HG03280 (cell line): ENCODE measurements around the gene LTBP2.

ENCODE experiments used
- ATAC-seq: cut with Tn5 transposase; IDR thresholded peaks from one replicate; pipeline ENCODE4 v1.9.1; 2021; ENCODE audit warnings: mild to moderate bottlenecking, moderate library complexity; ENCODE audit not compliant: unreplicated experiment

Gene LTBP2

DNA sequence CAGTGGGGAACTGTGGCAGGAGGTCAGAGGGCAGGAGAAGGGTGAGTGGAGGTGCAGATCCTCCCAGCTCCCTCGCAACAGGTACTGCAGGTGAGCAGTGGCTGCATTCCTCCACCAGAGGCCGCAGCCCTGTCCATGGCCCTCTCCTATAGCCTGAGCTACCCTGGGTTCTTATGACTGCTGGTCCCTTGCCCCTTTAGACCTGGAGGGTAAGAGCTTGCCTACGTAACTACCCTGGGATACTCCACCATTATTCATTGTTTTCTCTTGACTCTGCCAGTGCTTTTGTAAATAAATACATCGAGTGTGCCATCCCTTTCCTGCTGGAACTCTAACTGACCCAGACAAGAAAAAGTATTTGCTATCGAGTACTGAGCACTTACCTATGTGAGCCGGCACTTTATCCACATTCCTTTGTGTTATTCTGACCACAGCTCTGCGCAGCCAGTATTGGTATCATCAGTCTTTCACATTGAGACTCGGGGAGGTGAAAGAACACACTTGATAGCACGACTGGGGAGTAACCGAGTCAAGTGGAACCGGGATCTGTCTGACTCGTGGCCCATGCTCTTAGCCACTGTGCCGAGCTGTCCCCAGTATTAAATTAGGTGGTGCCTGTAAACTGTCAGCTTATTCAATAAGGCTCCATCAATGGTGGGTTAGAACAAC, 38.5 kb downstream of the LTBP2 start:
- ATAC-seq: no peak

DNA sequence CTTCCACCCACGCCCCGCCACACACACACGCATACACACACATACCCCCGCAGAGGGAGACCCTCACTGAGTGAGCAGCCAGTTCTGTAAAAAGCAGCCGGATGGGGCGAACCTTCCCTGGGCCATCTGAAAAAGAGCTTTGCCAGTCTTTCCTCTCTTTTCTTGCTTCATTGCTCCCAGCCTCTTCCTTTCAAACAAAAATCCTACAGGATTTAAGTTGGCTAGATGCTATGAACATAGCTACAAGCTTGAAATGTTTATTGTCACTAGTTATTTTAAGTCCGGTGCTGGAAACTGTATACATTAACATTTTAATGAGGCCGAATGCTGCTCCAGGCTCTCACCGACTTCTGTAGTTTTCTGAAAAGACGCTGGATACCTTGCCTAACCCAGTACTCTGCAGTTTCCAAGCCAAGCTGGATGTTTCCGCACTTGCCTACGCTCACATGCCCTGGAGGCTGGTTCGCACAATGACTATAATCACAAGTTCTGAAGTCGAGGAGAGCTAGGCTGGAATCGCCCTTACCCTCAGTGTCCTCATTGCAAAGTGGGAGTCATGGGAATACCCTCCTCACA, 39.2 kb downstream of the LTBP2 start:
- ATAC-seq: no peak

DNA sequence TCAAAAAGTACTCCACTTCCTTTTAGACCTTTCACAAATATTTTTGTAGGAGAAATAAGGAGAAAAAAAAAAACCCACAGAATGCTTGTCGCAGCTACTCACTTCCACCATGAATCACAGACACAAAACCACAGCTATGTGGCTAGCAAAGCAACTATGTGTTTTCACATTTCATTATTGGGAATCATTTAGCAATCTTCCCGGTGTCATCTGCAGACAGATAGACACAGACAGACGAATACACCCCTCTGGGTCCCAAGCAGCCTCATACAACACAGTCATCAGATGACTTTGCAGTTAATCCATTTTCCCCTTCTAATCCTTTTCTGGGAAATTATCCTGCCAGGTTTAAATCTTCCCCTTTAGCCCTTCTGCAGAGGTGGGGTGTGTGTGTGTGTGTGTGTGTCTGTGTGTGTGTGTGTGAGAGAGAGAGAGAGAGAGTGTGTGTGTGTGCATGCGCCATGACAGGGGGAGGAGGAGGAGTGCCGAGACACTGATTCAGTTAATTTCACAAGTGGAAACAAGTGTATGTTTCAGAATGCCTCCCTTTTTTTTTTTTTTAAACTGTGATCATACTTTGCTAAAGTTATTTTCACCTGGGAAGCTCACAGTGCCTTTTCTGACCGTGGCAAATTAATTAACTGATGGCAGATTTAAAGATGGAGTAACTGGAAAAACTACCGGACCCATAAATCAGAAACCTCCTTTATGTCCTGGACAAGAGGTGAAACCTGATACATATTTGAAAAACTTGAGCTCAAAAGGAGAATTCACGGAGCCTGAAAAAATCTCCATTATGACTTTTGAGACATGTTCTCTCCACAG, 39.9 kb downstream of the LTBP2 start:
- no peak for ATAC-seq

DNA sequence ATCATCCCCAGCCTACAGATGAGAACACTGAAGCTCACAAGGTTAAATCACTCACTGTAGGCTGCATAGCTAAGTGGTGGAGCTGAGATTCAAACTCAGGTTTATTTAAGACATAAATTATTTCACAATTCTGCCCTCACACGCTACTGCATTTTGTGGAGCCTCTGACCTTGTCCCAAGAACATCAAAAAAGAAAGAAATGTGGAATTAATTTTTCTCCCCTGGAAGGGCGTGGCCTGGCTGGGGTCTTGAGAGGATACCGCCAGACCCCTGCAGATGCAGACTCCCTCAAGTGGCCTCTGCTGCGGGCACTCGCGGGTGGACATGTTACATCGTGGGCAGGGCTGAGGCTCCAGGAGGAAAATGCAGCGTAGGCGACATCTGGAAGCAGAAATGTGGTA, 40.6 kb downstream of the LTBP2 start:
- no peak for ATAC-seq

DNA sequence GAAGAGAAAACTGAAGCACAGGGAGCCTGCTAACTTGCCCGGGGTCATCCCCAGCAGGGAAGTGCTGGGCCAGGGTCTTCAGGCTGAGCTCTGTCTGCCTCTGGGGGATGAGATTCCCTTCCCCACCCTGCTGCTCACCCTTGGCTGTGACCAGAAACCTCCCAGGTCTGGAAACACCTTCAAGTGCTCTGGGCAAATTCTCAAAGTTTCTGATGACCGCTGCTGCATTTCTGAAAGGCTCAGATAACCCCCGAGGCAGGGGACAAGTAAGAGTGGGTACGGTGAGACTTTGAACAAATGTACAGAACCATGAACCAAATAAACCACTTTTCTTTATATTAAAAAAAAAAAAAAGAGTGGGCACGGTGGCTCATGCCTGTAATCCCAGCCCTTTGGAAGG, 41.3 kb downstream of the LTBP2 start:
- no peak for ATAC-seq

DNA sequence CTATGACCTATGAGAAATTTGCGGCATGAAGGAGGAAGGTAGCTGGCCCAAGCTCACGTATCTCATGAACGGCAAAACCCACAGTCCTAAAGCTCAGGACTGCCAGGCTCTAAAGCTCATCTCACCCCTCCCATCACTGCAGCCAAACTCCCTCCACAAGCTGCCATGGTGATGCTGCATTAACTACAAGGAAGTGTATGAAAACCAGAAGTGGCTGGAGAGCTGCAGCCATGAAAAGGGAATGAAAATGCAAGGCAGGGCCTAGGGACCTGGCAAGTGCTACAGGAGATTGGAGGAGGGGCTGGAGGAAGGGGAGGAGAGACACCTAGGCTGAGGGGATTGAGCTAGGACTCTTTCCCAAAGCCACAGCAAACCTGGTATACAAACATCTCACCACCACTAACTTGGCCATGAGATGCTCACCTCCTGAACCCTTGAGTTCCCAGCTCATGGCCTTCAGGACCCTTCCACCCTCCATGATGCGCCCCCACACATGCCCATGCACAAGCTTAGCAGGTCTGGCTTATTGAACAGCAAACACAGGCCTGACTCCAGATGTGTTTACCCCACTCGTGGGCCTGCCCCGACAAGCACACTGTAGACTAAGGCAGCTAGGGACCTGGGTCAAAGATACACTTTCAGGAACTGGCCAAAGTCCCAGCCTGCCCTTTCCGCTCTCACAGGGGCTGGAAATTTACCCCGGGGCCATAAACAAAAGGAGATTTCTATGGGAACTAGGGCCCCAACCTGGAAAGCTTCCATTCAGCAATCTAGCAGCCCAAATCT, 42.0 kb downstream of the LTBP2 start:
- ATAC-seq: no peak

DNA sequence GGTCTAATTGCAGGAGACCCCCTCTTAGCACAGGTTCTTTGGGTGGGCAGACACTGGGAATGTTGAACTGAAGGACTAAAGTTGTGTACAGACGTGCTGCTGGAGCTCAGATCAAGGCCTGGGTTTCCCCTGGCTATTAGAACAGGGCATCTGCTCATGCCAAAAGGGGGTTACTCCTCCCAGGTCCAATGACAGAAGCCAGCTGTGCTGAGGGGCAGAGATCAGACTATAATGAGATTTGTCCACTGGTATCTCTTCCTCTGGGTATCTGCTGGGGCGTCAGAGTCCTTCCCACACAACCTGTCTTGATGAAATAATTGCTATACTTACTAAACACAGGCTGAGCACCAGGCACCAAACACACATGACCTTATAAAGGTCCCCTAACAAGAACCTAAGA, 42.6 kb downstream of the LTBP2 start:
- ATAC-seq: no peak

DNA sequence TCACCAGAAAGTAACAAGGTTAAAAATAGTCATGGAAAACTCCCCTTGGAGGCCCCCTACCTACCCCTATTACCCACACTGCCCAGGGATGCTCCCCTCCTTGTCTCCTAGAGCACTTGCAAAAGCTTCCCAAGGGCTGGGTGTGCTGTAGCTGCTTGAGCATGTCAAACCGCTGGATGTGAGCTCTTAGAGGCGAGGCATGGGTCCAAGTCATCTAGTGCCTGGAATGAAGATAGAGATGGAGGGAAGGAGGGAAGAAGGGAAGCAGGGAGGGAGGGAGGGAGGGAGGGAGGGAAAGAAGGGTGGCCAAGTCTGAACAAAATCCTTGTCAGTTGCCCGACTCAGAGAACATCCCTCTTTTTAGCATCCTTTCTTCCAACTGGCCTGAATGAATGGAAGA, 43.1 kb downstream of the LTBP2 start:
- ATAC-seq: no peak

DNA sequence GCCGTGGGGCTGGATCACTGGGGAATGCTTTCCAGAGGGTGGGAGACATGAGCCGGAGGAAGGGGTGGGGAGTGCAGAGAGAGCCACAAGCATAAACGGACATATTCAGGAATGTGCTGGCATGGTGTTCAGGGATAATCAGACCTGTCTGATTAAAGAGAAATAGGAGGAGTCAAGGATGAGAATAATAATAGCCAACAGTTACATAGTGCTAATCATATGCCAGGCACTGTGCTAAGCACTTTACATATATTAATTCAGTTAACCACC, 43.7 kb downstream of the LTBP2 start:
- ATAC-seq: no peak

DNA sequence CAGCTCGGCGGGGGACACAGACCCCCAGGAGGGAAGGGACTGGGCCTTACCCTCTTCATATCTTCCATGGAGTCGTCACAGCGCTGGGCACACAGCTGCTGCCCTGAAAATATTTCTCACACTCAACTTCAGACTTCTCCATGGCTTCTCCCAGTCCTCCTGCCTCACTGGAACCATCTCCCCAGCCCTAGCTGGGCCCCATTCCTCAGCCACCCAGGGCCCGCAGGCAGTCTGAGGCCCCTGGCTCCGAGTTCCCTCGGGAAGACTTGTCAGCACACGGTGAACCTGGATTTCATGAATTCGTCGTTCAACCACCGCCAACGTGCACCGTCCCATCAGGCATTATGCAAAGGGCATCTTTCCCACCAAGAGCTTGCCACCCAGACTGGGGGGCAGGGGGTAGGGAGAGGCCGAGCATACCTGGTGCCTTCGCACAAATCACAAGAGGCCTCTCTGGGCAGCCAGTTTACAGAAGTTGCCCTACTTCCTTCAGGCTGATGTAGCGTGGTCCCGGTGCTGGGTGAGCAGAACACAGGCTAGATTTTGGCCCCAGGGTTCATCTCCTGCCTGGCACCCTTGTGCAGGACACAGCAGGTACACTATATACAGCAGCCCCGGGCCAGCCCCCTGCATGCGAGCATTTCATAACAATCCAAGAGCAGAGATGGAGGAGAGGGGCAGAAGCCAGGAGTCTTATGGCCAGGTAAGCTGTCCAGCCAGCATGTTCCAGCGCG, 44.2 kb downstream of the LTBP2 start:
- ATAC-seq: no peak

DNA sequence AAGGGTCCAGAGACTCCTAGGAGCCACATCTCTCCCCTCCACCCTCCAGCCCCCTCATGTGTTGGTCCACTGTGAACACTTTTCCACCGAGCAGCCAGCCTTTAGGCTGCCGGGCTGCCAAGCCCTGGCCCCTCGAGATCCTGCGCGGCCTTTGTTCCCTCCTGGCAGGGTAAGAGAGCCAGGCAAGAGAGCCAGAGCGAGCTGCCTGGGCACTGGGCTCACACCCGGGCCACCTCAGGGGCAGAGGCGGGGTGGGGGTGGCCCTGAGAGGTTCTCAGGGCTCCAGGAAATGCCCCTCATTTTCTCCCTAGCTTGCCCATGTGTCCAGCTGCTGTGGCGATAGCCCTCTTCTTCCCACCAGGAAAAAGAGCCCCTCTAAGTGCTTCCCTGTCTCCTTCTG, 44.8 kb downstream of the LTBP2 start:
- no peak for ATAC-seq

DNA sequence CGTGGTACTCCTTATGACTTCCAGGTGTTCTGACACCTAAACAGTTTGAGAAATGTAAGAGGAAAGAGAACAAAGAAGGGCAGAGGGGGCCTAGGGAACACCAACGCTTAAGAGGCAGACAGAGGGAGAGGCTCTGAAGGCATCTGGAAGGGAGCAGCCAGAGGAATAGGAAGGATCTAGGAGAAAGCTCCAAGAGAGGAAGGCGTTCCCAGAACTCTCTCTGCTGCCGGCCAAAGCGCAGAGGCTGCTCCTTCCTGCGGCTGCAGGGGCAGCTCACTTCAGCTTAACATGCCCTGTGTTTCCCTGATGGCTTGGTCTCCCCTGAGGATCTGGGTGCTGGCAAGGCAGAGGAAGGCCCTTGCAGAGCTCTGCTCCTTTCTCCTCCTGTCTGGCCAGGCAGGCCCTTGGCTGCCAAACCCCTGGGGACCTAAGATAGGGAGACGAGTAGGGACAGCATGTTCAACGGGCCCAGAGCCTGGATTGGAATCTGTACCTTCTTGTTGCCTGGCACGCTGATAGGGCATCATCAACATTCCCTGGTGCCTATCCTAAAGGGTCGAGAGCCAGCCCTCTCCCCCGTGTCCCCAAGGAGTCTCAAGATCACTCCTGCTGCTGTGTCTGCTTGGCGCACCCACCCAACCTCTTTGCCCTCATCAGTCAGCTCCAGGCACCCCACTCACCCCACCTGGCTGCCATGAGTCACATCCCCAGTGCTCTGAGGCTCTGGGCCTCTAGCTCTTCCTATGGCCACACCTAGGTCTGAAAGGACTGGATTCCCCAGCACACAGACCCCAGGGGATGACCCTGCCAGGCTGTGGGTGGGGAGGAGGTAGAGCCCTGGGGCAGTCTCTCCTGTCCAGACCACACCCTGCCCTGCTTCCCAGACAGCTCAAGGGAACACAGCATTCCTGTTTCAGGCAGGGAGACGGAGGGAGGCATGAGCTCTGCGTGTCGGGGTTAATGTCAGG, 45.6 kb downstream of the LTBP2 start:
- ATAC-seq: no peak

DNA sequence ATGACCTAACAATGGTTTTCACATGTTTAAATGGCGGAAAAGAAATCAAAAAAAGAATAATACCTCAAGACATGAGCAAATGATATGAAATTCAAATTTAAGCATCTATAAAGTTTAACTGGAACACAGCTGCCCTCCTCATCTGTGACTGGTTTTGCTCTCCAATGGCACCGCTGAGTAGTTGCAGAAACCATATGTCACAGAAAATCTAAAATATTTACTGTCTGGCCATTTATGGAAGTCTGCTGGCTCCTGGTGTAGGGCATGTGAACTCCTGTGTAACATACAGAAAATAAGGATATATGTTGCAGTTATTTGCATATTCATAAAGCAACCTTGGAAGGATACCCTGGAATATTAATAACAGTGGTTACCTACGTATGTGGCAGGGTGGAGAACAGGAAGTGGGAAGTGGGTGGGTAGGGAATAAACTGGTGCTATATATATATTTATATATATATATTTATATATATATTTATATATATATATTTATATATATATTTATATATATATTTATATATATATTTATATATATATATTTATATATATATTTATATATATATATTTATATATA, 48.4 kb downstream of the LTBP2 start:
- ATAC-seq: no peak

DNA sequence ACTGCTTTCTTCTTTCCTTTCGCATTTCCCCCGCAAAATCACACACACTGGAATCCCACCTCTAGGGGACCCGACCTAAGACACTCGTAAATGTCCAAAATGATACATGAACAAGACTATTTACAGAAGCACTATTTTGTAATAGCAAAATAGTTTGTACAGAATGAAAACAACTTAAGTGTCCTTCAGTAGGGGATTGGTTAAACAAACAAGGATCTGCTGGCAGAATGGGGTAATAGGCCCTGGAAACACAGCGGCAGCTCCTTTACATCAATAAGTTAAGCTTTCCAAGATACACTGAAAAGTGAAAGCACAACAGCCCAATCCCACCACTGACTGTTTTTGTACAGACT, 48.8 kb downstream of the LTBP2 start:
- ATAC-seq: no peak

DNA sequence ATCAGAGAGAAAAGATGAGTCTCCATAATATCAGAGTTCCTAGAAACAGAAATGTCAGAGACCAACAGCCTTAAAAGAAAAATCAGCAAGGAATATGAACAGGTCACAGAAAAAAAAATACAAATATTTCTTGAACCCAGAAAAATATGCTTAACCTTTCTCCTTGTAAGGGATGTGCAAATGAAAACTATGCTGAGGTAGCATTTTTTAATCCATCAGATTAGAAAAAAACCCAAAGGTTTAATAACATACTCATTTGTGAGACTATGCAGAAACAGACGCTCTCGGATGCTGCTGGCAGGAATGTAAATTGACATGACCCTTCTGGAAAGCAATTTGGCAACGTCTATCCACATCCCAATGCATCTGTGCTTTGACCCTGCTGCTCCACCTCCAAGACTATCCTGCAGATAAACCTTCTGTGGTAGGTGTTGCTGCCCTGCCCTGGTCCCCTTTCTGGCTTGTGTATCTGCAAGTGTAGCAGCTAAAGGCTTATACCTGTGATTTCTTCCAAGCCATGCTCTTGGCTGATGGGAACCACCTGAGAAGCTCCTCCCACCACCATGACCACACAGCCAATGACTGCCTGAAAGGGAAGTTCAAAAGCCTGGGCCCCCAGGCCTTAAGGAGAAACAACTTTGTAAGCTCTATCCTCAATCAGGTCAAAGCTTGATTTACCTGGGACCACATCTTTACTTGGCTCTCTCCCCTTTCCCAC, 49.4 kb downstream of the LTBP2 start:
- ATAC-seq: no peak

DNA sequence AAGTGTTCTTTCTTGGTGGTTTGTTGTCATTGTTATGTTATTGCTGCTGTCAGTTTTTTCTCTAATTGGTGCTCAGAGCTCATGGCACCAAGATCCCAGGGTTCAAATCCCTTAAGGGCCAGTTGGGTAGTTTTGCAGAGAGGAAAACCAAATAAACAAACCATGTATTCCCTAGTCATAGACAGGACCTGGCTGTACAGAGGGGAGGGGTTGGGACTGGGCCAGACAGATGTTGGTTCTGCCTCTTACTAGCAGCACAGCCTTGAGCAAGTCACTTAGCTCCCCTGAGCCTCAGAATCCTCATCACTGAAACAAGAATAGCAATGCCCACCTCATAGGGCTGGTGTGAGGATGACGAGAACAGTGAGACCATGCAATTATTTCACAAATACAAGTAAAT, 53.4 kb downstream of the LTBP2 start:
- ATAC-seq: no peak

DNA sequence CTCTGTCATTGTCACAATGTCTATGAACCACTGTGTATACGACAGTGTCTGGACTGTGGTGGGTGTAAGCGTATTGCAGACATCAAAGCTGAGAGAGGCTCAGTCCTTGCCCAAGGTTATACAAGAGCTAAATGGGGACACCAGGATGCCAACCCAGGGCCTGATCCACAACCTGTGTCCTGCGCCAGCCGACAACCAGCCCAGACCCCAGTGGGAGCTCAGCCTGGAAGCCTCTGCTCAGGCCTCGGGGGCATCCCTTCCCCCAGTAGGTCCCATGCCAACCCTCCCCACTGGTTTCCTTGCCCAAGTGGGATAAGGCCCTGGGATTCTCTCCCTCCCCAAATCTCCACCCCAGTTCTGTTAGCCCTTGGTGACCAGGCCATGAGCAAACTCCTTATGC, 54.3 kb downstream of the LTBP2 start:
- ATAC-seq: no peak

DNA sequence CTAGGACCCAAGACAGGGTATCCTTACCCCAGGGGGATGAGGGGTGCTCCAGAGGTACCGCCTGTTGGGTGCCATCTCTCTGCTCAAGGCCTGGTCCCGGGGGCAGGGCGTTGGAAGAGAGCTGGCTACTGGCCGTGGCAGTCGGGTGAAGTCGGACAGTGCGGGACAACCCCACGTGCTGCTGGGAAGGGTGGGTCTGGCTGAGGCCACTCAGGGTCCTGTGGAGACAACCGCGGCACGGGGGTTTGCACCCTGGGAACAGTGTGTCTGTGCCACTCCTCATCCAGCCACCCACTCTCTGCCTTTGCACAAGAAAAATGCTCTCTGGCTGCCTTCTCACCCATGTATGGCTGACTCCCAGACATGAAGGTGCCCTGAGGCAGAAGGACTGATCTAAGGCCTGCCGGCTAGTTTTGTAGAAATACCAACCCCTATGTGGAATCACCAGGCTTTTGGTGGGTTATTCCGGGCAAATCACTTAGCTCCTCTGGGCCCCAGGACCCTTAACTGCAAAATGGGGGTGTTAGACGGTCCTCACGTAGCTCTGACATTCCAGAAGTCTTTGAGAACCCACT, 56.5 kb downstream of the LTBP2 start:
- no peak for ATAC-seq
